ENCODE results near the gene VWA8. TPM values are rescaled to one million over a fixed set of nuclear protein-coding genes. Genes with fewer than 3 reads are reported as not detected.

Gene VWA8
- total RNA-seq, 1 experiment from 2014 or later, result 22.6 TPM

DNA sequence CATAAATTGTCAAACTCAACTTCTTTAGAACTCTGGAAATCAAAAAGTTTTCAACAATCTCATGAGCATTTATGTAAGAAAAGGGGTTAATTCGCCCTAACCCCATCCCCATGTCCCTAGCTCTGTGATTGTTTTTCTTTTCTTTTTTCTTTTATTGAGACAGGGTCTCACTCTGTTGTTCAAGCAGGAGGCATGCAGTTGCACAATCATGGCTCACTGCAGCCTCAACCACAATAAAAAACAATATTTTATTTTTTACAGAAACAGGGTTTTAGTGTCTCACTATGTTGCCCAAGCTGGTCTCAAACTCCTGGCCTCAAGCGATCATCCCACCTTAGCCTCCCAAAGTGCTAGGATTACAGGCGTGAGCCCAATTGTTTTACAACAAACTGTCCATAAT is 16.7 kb downstream of the VWA8 start:
- Histone ChIP-seq H3K36me3 (ENCODE audit: control insufficient read depth in 1 of 2, insufficient read depth in 2 of 2, low read length in 2 of 2) (no peaks in the 10 kb centered on the region), H3K9ac (ENCODE audit: low read length) (no peak overlapping the region), H2AFZ (ENCODE audit: low read depth, low read length, poor library complexity, severe bottlenecking) (no peak overlapping the region), H3K79me2 (ENCODE audit: insufficient read depth, low read length) (peaks cover 78% of the 10 kb centered on the region), H3K4me1 (ENCODE audit: control insufficient read depth in 1 of 2, insufficient read depth in 2 of 2, low read length in 2 of 2) (no peaks in the 10 kb centered on the region), H3K4me2 (ENCODE audit: low read length) (no peak overlapping the region), H3K4me3 (replicated peaks in 1 of 2; ENCODE audit: low read depth in 1 of 2, low read length in 2 of 2) (no peak overlapping the region), H3K27me3 (ENCODE audit: insufficient read depth, low read length) (no peaks in the 10 kb centered on the region), H4K20me1 (ENCODE audit: insufficient read depth) (no peaks in the 10 kb centered on the region), H3K9me2 (ENCODE audit: insufficient read depth) (no peaks in the 10 kb centered on the region), H3K27ac (ENCODE audit: low read depth, low read length) (no peak overlapping the region), H3K9me3 (ENCODE audit: control insufficient read depth in 1 of 2, insufficient read depth in 1 of 2, low read depth in 1 of 2, low read length in 2 of 2) (no peaks in the 10 kb centered on the region)
- intact Hi-C loops (cut with micrococcal nuclease), result no loop called here
- ChIA-PET RAD21 (ENCODE audit: low non-redundant PET in 1 of 2, low total read pairs in 2 of 2, uncharacterized antibody in 2 of 2, unreplicated experiment in 2 of 2) (no interaction called here), CTCF (no interaction called here), POLR2A (no interaction called here)
- ATAC-seq, result no peak
- no peak for DNase-seq (ENCODE audit: low read depth, low spot score)
- no TSS peak for BruUV-seq (replicated peaks)
- TF ChIP-seq SRF (IDR thresholded peaks at IDR 0.05; ENCODE audit: low read depth) (no peak), CEBPB (IDR thresholded peaks at IDR 0.05; ENCODE audit: low read depth) (no peak), EZH2phosphoT487 (IDR thresholded peaks at IDR 0.05; ENCODE audit: borderline replicate concordance) (no peak), ZBTB33 (IDR thresholded peaks at IDR 0.05; ENCODE audit: extremely low read depth, insufficient replicate concordance, low read length) (no peak), POLR2AphosphoS5 (IDR thresholded peaks at IDR 0.05; ENCODE audit: low read depth, low read length) (no peak), EZH2 (IDR thresholded peaks at IDR 0.05) (no peak), EGR1 (IDR thresholded peaks at IDR 0.05; ENCODE audit: low read depth) (no peak), REST (IDR thresholded peaks at IDR 0.05; ENCODE audit: low read depth) (no peak), CTCF (IDR thresholded peaks at IDR 0.05 in 2 of 3, conservative IDR thresholded peaks at IDR 0.05 in 1 of 3; ENCODE audit: borderline replicate concordance in 1 of 3, insufficient read depth in 1 of 3, low read depth in 2 of 3, low read length in 2 of 3) (no peak), TCF7L2 (IDR thresholded peaks at IDR 0.05; ENCODE audit: borderline replicate concordance, extremely low read depth, insufficient read depth, insufficient read length) (no peak), ELF1 (IDR thresholded peaks at IDR 0.05; ENCODE audit: borderline replicate concordance, low read depth) (no peak), JUND (IDR thresholded peaks at IDR 0.05) (no peak), SP1 (IDR thresholded peaks at IDR 0.05; ENCODE audit: low read depth) (no peak), RAD21 (IDR thresholded peaks at IDR 0.05; ENCODE audit: low read depth) (no peak), FOSL1 (IDR thresholded peaks at IDR 0.05; ENCODE audit: low read depth) (no peak), CBX3 (IDR thresholded peaks at IDR 0.05; ENCODE audit: low read depth) (no peak)
- TF ChIP-seq, protein P1, sequence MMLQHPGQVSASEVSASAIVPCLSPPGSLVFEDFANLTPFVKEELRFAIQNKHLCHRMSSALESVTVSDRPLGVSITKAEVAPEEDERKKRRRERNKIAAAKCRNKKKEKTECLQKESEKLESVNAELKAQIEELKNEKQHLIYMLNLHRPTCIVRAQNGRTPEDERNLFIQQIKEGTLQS (IDR thresholded peaks at IDR 0.05), result no peak

Data from HCT116 (cell line).